ENCODE results near the gene COL6A1. TPM values are rescaled to one million over a fixed set of nuclear protein-coding genes. Genes with fewer than 3 reads are reported as not detected.

COL6A1 gene
- total RNA-seq, 1 experiment from 2014 or later = 221 TPM

DNA sequence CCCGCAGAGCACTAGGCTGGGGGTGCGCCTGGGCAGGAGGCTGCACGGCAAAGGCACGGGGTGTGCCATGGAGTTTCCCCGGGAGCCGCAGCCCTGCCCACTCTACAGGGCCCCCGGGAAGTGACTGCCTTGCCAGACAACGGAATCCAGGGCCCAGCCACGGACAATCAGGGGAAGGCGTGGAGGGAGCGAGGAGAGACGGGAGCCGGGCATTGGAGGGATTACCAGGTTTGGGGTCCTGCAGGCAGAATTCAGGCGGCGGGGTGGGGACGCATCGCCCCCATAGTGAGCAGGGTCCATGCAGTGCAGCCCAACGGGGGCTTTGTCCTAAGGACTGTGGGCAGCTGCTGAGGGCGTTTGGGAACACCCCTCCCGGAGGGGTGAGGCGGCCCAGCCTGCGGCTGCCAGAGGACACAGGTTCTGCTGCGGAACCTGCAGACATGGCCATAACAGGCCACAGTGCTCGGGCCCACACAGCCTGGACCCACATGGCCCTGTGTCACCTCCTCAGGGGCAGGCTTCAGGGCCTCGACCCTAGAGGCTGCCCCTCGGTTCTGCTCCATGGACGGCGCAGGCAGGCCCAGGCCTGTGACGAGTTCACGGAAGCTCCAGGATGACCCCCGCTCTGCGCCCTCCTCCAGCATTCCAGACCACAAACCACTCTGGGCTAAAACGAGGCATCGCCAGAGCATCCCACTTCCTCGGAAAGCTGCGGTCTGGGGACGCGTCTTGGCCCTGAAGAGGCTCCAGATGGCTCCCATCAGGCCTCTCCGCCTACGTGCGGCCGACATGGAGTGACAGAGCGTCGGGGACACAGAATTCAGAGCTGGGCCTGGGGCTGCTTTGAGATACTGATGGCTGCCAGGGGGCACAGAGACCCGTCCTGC is 54.5 kb downstream of the COL6A1 start:
- Mint-ChIP-seq H3K36me3 (no peaks in the 10 kb centered on the region), H3K27ac (no peak overlapping the region; the same call in 1 of the 2 replicates), H3K27me3 (ENCODE audit: low read depth) (no peaks in the 10 kb centered on the region; the same call in 1 of the 2 replicates), H3K4me3 (no peak overlapping the region), H3K4me1 (peaks cover 9% of the 10 kb centered on the region; the same call in 1 of the 2 replicates), H3K9me3 (no peaks in the 10 kb centered on the region)
- ChIA-PET CTCF (interaction anchor here (0.6 kb wide), 1 partner anchor 522 kb away, joined by 3 read pairs; no protein-coding TSS in a partner anchor), POLR2A (no interaction called here)
- no peak for DNase-seq (ENCODE audit: low spot score)
- TF ChIP-seq ZNF121 (CRISPR knock-in tag; IDR thresholded peaks at IDR 0.05) = 0 out of 2 replicates have a peak, but pooled peaks have one; percentile 21
- no peak for TF ChIP-seq TEAD4 (CRISPR knock-in tag; IDR thresholded peaks at IDR 0.05)
- no peak for ATAC-seq

DNA sequence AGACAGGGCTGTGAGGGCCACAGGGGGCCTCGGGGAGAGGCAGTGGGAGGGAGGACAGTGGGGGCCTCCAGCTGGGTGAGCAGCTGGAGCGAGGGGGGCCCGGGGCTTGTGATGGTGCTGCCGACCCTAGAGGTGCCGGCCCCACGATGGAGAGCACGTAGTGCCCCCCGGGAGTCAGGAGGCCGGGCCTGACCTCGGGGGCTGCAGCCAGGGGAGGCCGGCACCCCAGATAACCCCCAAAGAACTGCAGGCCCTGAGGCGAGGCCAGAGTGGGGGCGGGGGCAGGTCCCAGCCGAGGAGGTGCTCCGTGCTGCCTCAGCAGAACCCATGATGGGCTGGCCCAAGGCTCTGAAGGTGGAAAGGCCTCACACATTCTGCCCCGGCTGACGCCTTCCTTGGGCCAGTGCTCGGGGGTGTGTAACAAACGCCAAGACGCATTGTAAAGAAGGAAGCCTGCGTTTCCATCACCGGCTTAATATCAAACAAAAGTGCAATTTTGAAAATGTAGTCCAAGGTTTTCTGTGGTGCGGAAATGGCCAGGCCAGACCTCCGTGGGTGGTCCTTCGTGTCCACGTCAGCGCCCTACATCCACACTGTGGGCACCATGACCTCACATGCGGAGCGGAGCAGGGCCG is 55.2 kb downstream of the COL6A1 start:
- Mint-ChIP-seq H3K9me3 (no peaks in the 10 kb centered on the region), H3K27ac (no peak overlapping the region), H3K36me3 (no peaks in the 10 kb centered on the region), H3K4me1 (peaks cover 11% of the 10 kb centered on the region), H3K27me3 (ENCODE audit: low read depth) (no peaks in the 10 kb centered on the region; the same call in 1 of the 2 replicates), H3K4me3 (no peak overlapping the region)
- ChIA-PET POLR2A (no interaction called here), CTCF (no interaction called here)
- TF ChIP-seq FOXP1 (CRISPR knock-in tag; IDR thresholded peaks at IDR 0.05; ENCODE audit: borderline replicate concordance) (no peak), MYBL2 (CRISPR knock-in tag; IDR thresholded peaks at IDR 0.05) (no peak), ZNF232 (CRISPR knock-in tag; IDR thresholded peaks at IDR 0.05) (no peak)
- TF ChIP-seq, protein P1, sequence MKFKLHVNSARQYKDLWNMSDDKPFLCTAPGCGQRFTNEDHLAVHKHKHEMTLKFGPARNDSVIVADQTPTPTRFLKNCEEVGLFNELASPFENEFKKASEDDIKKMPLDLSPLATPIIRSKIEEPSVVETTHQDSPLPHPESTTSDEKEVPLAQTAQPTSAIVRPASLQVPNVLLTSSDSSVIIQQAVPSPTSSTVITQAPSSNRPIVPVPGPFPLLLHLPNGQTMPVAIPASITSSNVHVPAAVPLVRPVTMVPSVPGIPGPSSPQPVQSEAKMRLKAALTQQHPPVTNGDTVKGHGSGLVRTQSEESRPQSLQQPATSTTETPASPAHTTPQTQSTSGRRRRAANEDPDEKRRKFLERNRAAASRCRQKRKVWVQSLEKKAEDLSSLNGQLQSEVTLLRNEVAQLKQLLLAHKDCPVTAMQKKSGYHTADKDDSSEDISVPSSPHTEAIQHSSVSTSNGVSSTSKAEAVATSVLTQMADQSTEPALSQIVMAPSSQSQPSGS (CRISPR knock-in tag; IDR thresholded peaks at IDR 0.05; ENCODE audit: borderline replicate concordance, low read depth) = no peak
- TF ChIP-seq, protein P2, sequence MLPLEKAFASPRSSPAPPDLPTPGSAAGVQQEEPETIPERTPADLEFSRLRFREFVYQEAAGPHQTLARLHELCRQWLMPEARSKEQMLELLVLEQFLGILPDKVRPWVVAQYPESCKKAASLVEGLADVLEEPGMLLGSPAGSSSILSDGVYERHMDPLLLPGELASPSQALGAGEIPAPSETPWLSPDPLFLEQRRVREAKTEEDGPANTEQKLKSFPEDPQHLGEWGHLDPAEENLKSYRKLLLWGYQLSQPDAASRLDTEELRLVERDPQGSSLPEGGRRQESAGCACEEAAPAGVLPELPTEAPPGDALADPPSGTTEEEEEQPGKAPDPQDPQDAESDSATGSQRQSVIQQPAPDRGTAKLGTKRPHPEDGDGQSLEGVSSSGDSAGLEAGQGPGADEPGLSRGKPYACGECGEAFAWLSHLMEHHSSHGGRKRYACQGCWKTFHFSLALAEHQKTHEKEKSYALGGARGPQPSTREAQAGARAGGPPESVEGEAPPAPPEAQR (CRISPR knock-in tag; IDR thresholded peaks at IDR 0.05) = no peak
- no peak for DNase-seq (ENCODE audit: low spot score)
- peak; percentile 11; the same call in 1 of the 2 replicates for ATAC-seq

DNA sequence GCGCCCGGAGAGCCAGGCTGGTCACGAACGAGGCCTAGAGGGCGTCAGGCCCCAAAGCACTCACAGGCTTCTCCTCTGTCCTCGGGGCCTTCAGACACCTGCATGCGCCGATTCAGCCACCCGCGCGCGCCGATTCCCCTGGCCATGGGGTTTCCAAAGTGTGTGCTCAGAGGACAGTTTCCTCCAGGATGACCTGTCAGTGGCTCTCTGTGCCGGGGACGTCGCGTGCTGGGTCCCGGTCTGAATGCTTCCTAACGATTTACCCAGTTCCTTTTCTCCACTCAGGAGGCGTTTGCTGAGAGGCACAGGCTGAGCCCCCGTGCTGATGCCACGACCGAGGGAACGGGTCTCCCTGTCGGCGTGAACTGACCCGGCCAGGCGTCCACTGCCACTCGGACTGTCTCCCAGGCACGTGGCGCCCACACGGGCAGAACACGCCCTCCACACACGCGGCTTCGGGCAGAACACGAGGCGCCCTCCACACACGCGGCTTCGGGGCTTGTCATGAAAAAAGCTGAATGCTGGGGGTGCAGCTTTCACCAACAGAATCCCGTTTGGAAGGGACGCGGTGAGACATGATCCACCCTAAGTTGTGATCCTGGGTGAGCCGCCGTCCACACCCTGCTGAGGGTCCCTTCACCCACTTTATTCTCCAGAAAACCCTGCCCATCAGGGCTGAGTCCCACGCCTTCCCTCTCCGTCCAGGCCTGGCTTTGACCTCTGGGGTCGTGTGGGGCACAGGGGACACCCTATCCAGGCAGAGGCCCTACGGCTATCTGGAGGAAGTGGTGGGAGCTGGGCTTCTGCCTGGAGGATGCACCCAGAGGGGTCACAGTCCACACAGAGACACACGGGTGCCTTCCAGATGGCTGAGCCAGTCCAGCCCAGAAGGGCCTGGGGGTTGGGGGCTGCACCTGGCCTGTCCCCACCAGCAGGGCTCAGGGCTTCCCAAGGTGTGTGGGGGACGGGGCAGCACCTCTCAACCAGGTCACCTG is 56.1 kb downstream of the COL6A1 start:
- Mint-ChIP-seq H3K9me3 (no peaks in the 10 kb centered on the region), H3K4me3 (no peak overlapping the region), H3K4me1 (peaks cover 12% of the 10 kb centered on the region), H3K27me3 (ENCODE audit: low read depth) (no peaks in the 10 kb centered on the region; the same call in 1 of the 2 replicates), H3K36me3 (no peaks in the 10 kb centered on the region), H3K27ac (no peak overlapping the region)
- DNase-seq (ENCODE audit: low spot score) (no peak), ATAC-seq (peak; percentile 38)
- CTCF ChIA-PET = no interaction called here
- POLR2A ChIA-PET = no interaction called here
- TF ChIP-seq NR1H2 (CRISPR knock-in tag; IDR thresholded peaks at IDR 0.05) (no peak), ZNF232 (CRISPR knock-in tag; IDR thresholded peaks at IDR 0.05) (no peak), ZNF263 (CRISPR knock-in tag; IDR thresholded peaks at IDR 0.05; ENCODE audit: low read depth) (no peak), ZNF317 (CRISPR knock-in tag; IDR thresholded peaks at IDR 0.05; ENCODE audit: borderline replicate concordance, low read depth) (no peak), HMGA2 (CRISPR knock-in tag; IDR thresholded peaks at IDR 0.05) (no peak), NFYB (CRISPR knock-in tag; conservative IDR thresholded peaks at IDR 0.05; ENCODE audit: low read depth) (no peak)
- TF ChIP-seq, protein P3, sequence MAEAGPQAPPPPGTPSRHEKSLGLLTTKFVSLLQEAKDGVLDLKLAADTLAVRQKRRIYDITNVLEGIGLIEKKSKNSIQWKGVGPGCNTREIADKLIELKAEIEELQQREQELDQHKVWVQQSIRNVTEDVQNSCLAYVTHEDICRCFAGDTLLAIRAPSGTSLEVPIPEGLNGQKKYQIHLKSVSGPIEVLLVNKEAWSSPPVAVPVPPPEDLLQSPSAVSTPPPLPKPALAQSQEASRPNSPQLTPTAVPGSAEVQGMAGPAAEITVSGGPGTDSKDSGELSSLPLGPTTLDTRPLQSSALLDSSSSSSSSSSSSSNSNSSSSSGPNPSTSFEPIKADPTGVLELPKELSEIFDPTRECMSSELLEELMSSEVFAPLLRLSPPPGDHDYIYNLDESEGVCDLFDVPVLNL (CRISPR knock-in tag; IDR thresholded peaks at IDR 0.05; ENCODE audit: borderline replicate concordance, low read depth) = no peak
- TF ChIP-seq, protein P4, sequence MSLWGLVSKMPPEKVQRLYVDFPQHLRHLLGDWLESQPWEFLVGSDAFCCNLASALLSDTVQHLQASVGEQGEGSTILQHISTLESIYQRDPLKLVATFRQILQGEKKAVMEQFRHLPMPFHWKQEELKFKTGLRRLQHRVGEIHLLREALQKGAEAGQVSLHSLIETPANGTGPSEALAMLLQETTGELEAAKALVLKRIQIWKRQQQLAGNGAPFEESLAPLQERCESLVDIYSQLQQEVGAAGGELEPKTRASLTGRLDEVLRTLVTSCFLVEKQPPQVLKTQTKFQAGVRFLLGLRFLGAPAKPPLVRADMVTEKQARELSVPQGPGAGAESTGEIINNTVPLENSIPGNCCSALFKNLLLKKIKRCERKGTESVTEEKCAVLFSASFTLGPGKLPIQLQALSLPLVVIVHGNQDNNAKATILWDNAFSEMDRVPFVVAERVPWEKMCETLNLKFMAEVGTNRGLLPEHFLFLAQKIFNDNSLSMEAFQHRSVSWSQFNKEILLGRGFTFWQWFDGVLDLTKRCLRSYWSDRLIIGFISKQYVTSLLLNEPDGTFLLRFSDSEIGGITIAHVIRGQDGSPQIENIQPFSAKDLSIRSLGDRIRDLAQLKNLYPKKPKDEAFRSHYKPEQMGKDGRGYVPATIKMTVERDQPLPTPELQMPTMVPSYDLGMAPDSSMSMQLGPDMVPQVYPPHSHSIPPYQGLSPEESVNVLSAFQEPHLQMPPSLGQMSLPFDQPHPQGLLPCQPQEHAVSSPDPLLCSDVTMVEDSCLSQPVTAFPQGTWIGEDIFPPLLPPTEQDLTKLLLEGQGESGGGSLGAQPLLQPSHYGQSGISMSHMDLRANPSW (CRISPR knock-in tag; conservative IDR thresholded peaks at IDR 0.05; ENCODE audit: low read depth) = no peak
- TF ChIP-seq, protein P5, sequence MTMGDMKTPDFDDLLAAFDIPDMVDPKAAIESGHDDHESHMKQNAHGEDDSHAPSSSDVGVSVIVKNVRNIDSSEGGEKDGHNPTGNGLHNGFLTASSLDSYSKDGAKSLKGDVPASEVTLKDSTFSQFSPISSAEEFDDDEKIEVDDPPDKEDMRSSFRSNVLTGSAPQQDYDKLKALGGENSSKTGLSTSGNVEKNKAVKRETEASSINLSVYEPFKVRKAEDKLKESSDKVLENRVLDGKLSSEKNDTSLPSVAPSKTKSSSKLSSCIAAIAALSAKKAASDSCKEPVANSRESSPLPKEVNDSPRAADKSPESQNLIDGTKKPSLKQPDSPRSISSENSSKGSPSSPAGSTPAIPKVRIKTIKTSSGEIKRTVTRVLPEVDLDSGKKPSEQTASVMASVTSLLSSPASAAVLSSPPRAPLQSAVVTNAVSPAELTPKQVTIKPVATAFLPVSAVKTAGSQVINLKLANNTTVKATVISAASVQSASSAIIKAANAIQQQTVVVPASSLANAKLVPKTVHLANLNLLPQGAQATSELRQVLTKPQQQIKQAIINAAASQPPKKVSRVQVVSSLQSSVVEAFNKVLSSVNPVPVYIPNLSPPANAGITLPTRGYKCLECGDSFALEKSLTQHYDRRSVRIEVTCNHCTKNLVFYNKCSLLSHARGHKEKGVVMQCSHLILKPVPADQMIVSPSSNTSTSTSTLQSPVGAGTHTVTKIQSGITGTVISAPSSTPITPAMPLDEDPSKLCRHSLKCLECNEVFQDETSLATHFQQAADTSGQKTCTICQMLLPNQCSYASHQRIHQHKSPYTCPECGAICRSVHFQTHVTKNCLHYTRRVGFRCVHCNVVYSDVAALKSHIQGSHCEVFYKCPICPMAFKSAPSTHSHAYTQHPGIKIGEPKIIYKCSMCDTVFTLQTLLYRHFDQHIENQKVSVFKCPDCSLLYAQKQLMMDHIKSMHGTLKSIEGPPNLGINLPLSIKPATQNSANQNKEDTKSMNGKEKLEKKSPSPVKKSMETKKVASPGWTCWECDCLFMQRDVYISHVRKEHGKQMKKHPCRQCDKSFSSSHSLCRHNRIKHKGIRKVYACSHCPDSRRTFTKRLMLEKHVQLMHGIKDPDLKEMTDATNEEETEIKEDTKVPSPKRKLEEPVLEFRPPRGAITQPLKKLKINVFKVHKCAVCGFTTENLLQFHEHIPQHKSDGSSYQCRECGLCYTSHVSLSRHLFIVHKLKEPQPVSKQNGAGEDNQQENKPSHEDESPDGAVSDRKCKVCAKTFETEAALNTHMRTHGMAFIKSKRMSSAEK (CRISPR knock-in tag; IDR thresholded peaks at IDR 0.05; ENCODE audit: borderline replicate concordance) = no peak
